A549 (cell line): ENCODE data around the gene ABCF3. TPM values are rescaled to one million over a fixed set of nuclear protein-coding genes. Genes with fewer than 3 reads are reported as not detected.

ENCODE experiments used
- ATAC-seq, 2 experiments: fragments of 200-7000 bp in 1 of 2; fragments of >200 bp in 1 of 2; cut with Nextera tagmentation in 1 of 2; cut with Tn5 transposase in 1 of 2; 3 replicates each; pipeline versions ENCODE4 v1.8.0 to v1.9.1; 2018 to 2020; ENCODE audit warnings: mild to moderate bottlenecking in 1 of 2, moderate library complexity in 1 of 2
- CTCF ChIA-PET: fragments of 300-600 bp; sonication (Branson Sonifier 250); formaldehyde crosslinking; extraction: SDS; loops from one replicate; lab custom pipeline; 2021; ENCODE audit warnings: antibody characterized with exemption, inconsistent platforms; lab: Yijun Ruan, JAX
- POLR2A ChIA-PET: fragments of 350-600 bp; formaldehyde crosslinking; extraction: SDS; loops from one replicate; lab custom pipeline; 2021; ENCODE audit warnings: antibody characterized with exemption, inconsistent platforms; lab: Yijun Ruan, JAX
- DNase-seq, 2 experiments: peaks; one replicate each; pipeline versions ENCODE4 v3.0.0 to v3.0.0-alpha.2; 2011 to 2016; ENCODE audit warnings: low read depth in 1 of 2, low spot score in 1 of 2
- FAIRE-seq: peaks from 2 replicates; lab custom pipeline; 2011; peaks lifted over from hg19 to GRCh38; lab: Jason Lieb, UNC
- H3K27ac ChIP-seq, 2 experiments: fragments of >200 bp; sonication (Bioruptor Twin); formaldehyde crosslinking; 3 replicates each; pipeline ENCODE4 v1.5.1; 2016 to 2017
- H3K4me1 ChIP-seq: fragments of >200 bp; sonication (Bioruptor Twin); formaldehyde crosslinking; 3 replicates; pipeline ENCODE4 v1.6.1; 2016
- H3K4me2 ChIP-seq: fragments of >200 bp; sonication (Bioruptor Twin); formaldehyde crosslinking; 3 replicates; pipeline ENCODE4 v1.6.1; 2016
- H3K4me3 ChIP-seq: fragments of >200 bp; sonication (Bioruptor Twin); formaldehyde crosslinking; 3 replicates; pipeline ENCODE4 v1.5.1; 2016
- H3K9me3 ChIP-seq: fragments of >200 bp; sonication (Bioruptor Twin); formaldehyde crosslinking; 3 replicates; pipeline ENCODE4 v1.6.1; 2016
- CBX2 ChIP-seq: fragments of 200-600 bp; sonication (generic); IDR thresholded peaks from 2 replicates; pipeline ENCODE4 v1.6.1; 2016; ENCODE audit warnings: low read depth, mild to moderate bottlenecking, borderline replicate concordance
- CEBPB ChIP-seq, 2 experiments: fragments of >200 bp in 1 of 2; sonication (Bioruptor Twin) in 1 of 2; formaldehyde crosslinking in 1 of 2; IDR thresholded peaks; 2 replicates each; pipeline ENCODE4 v1.6.1; 2012 to 2016
- CHD2 ChIP-seq: fragments of 150-350 bp; IDR thresholded peaks from 2 replicates; pipeline ENCODE4 v1.6.1; 2014; ENCODE audit warnings: low read length; ENCODE audit not compliant: partially characterized antibody
- EHF ChIP-seq: fragments of 250-450 bp; sonication (Bioruptor Pico); IDR thresholded peaks from 2 replicates; pipeline ENCODE4 v1.5.0; 2020; ENCODE audit warnings: mild to moderate bottlenecking
- EHMT2 ChIP-seq: fragments of 200-600 bp; sonication (generic); IDR thresholded peaks from 2 replicates; pipeline ENCODE4 v1.6.1; 2016; ENCODE audit warnings: antibody characterized with exemption, low read depth, mild to moderate bottlenecking, moderate library complexity
- EP300 ChIP-seq, 2 experiments: fragments of >200 bp; sonication (Bioruptor Twin); formaldehyde crosslinking; IDR thresholded peaks; 2 replicates in 1 of 2; 3 replicates in 1 of 2; pipeline ENCODE4 v1.6.1; 2016 to 2017
- HOXA7 ChIP-seq: fragments of 250-450 bp; sonication (Bioruptor Pico); IDR thresholded peaks from 2 replicates; pipeline ENCODE4 v1.5.0; 2020; ENCODE audit warnings: mild to moderate bottlenecking, moderate library complexity
- JUN ChIP-seq, 2 experiments: fragments of >200 bp; sonication (Bioruptor Twin); formaldehyde crosslinking; IDR thresholded peaks; 2 replicates in 1 of 2; 3 replicates in 1 of 2; pipeline ENCODE4 v1.6.1; 2016 to 2017
- JUNB ChIP-seq: fragments of >200 bp; sonication (Bioruptor Twin); formaldehyde crosslinking; IDR thresholded peaks from 2 replicates; pipeline ENCODE4 v1.6.1; 2016
- KDM5A ChIP-seq: fragments of 200-600 bp; sonication (generic); IDR thresholded peaks from 2 replicates; pipeline ENCODE4 v1.6.1; 2016; ENCODE audit warnings: antibody characterized with exemption, mild to moderate bottlenecking
- MAFK ChIP-seq: fragments of 450-650 bp; IDR thresholded peaks from 2 replicates; pipeline ENCODE4 v1.6.1; 2014; ENCODE audit not compliant: partially characterized antibody
- MAX ChIP-seq: IDR thresholded peaks from 2 replicates; pipeline ENCODE4 v1.6.1; 2012
- NR3C1 ChIP-seq: fragments of >200 bp; sonication (Bioruptor Twin); formaldehyde crosslinking; IDR thresholded peaks from 3 replicates; pipeline ENCODE4 v1.6.1; 2017
- PBX3 ChIP-seq: IDR thresholded peaks from 2 replicates; pipeline ENCODE4 v1.6.1; 2012
- POLR2A ChIP-seq: IDR thresholded peaks from 2 replicates; pipeline ENCODE4 v1.6.1; 2012; ENCODE audit warnings: mild to moderate bottlenecking, low read length
- POLR2AphosphoS2 ChIP-seq: conservative IDR thresholded peaks from 2 replicates; pipeline ENCODE4 v1.6.1; 2012; ENCODE audit warnings: low read length, improper control_type of control experiment, inconsistent platforms
- RFX5 ChIP-seq: fragments of 450-650 bp; IDR thresholded peaks from 2 replicates; pipeline ENCODE4 v1.7.1; 2014; ENCODE audit warnings: antibody characterized with exemption, mild to moderate bottlenecking, moderate library complexity
- RNF2 ChIP-seq: fragments of 200-600 bp; sonication (generic); IDR thresholded peaks from 2 replicates; pipeline ENCODE4 v1.6.1; 2016; ENCODE audit warnings: low read depth, mild to moderate bottlenecking, antibody characterized with exemption, moderate library complexity, borderline replicate concordance
- SREBF2 ChIP-seq: fragments of 450-650 bp; IDR thresholded peaks from 2 replicates; pipeline ENCODE4 v1.6.1; 2014; ENCODE audit warnings: mild to moderate bottlenecking, moderate library complexity
- TP53 ChIP-seq: fragments of 250-450 bp; sonication (Bioruptor Pico); IDR thresholded peaks from 2 replicates; pipeline ENCODE4 v1.5.0; 2021; ENCODE audit warnings: mild to moderate bottlenecking, moderate library complexity
- ZC3H11A ChIP-seq: fragments of 450-650 bp; IDR thresholded peaks from 2 replicates; pipeline ENCODE4 v1.6.1; 2014; ENCODE audit warnings: antibody characterized with exemption, mild to moderate bottlenecking
- WGBS: methylation state at CpG from one replicate; pipeline ENCODE4 v1.1.6; 2017; ENCODE audit errors: missing lambda C conversion rate; 5-methylcytosine and 5-hydroxymethylcytosine counted together
- polyA plus RNA-seq, 4 experiments: library from polyadenylated mRNA; depleted of rRNA in 3 of 4; stranded (reverse); fragments of >200 nt; fragmentation: RNase III in 1 of 4; extraction: RNeasy Plus Mini Kit Qiagen cat#74134 plus additional on column Dnase treatment in 1 of 4; gene quantifications; 2 replicates in 3 of 4; 3 replicates in 1 of 4; pipeline ENCODE4 v1.2.3, GENCODE V29; 2011 to 2017
- TF ChIP-seq, protein P1 (sequence below): fragments of 450-650 bp; IDR thresholded peaks from 2 replicates; pipeline ENCODE4 v1.6.1; 2014; ENCODE audit warnings: antibody characterized with exemption
- TF ChIP-seq, protein P2 (sequence below): fragments of >200 bp; sonication (Bioruptor Twin); formaldehyde crosslinking; IDR thresholded peaks from 2 replicates; pipeline ENCODE4 v1.6.1; 2016

ABCF3 gene
- polyA plus RNA-seq, 2 of the 4 experiments (the other 2 are of a cell fraction) = 35.3 to 46.6 TPM

DNA sequence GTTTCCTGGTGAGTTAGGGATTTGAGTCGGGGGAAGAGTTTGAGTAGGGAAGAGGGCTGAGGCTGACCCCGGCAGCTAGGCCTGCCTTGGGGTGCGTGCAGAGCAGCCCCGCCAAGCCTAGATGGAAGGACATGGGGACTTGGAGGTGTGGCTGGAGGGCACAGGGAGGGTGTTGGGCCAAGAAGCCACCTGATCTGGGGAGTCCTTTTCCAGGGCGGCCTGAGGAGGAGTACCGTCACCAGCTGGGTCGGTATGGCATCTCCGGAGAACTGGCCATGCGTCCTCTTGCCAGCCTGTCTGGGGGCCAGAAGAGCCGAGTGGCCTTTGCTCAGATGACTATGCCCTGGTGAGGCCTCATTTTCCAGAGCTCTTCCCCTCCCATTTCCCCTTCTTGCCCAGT, 6.9 kb downstream of the ABCF3 start (continued):
- no peak for TF ChIP-seq NR3C1

DNA sequence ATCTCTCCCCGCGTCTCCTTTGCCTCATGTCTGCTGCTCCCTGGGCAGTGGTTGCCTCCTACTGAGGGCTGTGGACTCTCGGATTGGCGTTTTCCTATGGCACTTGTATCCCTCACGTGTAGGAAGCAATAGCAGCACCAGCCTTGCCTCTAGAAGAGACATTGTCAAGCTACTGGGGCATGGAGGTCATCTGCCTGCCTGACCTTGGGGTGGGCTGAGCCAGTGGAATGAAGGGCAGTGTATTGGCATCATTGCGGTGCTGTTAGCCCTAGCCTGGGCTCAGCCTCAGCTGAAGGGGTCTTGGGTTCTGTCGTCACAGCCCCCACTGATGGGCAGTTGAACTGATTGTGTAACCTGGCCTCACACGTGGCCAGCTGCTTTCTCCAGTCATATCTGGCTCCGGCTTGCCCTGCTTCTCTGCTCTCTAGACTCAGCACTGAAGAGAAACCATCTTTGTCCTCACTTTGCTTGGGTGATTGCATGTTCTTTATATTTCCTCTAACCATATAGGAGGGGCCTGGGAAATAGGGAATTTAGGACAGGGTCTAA, 8.1 kb downstream of the ABCF3 start:
- FAIRE-seq (no peak), ATAC-seq (no peak), DNase-seq (no peak)
- no peaks in the 10 kb centered on the region for H3K4me1 ChIP-seq
- no peaks in the 10 kb centered on the region for H3K9me3 ChIP-seq
- H3K27ac ChIP-seq = no peak overlapping the region
- POLR2A ChIA-PET = interaction anchor here (0.7 kb wide), 1 partner anchor 112 kb away, joined by 3 read pairs; no protein-coding TSS in a partner anchor
- WGBS = 97% methylated on average over 5 of the region's 9 CpGs
- CTCF ChIA-PET = no interaction called here
- H3K4me2 ChIP-seq = no peak overlapping the region
- no peak for TF ChIP-seq HOXA7 (CRISPR knock-in tag)
- no peak for TF ChIP-seq JUN (IDR thresholded peaks at IDR 0.05)
- TF ChIP-seq EHMT2 = no peak
- no peak for TF ChIP-seq ZC3H11A
- no peak for TF ChIP-seq POLR2A
- TF ChIP-seq JUNB = no peak
- TF ChIP-seq, protein P1, sequence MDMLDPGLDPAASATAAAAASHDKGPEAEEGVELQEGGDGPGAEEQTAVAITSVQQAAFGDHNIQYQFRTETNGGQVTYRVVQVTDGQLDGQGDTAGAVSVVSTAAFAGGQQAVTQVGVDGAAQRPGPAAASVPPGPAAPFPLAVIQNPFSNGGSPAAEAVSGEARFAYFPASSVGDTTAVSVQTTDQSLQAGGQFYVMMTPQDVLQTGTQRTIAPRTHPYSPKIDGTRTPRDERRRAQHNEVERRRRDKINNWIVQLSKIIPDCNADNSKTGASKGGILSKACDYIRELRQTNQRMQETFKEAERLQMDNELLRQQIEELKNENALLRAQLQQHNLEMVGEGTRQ = no peak
- no peak for TF ChIP-seq PBX3
- no peak for TF ChIP-seq RNF2
- no peak for TF ChIP-seq RFX5
- H3K4me3 ChIP-seq = no peak overlapping the region

DNA sequence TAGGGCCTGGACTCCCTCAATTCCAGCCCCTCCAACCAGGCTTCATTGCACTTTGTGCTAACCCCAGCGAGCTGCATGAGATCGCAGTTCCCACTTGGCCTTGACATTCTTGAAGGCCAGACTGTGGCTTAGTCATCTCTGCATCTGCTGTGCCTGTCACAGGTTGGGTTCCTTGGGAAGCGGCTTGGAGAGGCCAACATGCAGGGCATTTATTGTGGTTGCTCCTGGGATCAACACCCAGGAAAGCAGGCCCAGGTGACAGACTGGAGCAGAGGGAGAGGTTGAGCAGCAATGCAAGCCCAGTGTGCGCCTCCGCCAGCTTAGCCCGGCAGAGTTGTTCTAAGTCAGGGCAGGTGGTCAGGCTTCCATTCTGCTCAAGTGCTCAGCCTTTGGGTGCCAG, 10.5 kb downstream of the ABCF3 start:
- CTCF ChIA-PET = interaction anchor here (0.6 to 3.6 kb wide), 3 partner anchors 9 to 41 kb away, joined by 3 to 16 read pairs (median 3); no protein-coding TSS in a partner anchor
- ATAC-seq = no peak
- POLR2A ChIA-PET = no interaction called here

DNA sequence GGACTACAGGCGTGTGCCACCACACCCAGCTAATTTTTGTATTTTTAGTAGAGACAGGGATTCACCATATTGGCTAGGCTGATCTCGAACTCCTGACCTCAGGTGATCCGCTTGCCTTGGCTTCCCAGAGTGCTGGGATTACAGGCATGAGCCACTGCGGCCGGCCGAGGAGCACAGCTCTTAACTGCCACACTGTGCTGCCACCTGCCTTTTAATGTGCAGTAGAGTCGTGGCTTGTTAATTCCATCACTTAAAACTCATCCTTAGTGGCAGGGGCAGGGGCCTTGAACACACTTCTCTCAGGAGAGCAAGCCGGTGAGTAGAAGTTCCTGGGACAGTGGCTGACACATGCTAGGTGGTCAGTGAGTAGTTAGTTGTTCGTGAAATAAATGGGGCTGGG, 12.5 kb downstream of the ABCF3 start:
- POLR2A ChIA-PET = no interaction called here
- no peaks in the 10 kb centered on the region for H3K4me1 ChIP-seq
- no peak for FAIRE-seq
- H3K4me3 ChIP-seq = no peak overlapping the region
- 84% methylated on average over 7 of the region's 9 CpGs for WGBS
- TF ChIP-seq EP300 (IDR thresholded peaks at IDR 0.05) = no peak
- TF ChIP-seq CEBPB (IDR thresholded peaks at IDR 0.05) = no peak
- no peak for TF ChIP-seq TP53
- no peak for TF ChIP-seq MAX
- no peak for TF ChIP-seq HOXA7 (CRISPR knock-in tag)
- no peak for TF ChIP-seq JUNB
- no peak for TF ChIP-seq KDM5A
- TF ChIP-seq POLR2AphosphoS2 = no peak
- TF ChIP-seq PBX3 = no peak
- no peak for TF ChIP-seq CHD2
- no peak for TF ChIP-seq ZC3H11A
- TF ChIP-seq, all 56 proteins: peak for 0
- CTCF ChIA-PET = interaction anchor here (0.6 to 2.1 kb wide), 2 partner anchors 30 to 63 kb away, joined by 3 to 4 read pairs; no protein-coding TSS in a partner anchor
- no peak for ATAC-seq
- Histone ChIP-seq H3K4me2 (no peak overlapping the region), H3K9me3 (no peaks in the 10 kb centered on the region), H3K27ac (no peak overlapping the region)
- no peak for DNase-seq

More for the DNA sequence above, 10.5 kb downstream of the ABCF3 start:
- Histone ChIP-seq H3K4me3 (no peak overlapping the region), H3K27ac (no peak overlapping the region), H3K4me2 (no peak overlapping the region), H3K9me3 (no peaks in the 10 kb centered on the region), H3K4me1 (no peaks in the 10 kb centered on the region)
- WGBS = 97% methylated on average over 4 of the region's 6 CpGs
- TF ChIP-seq SREBF2 (no peak), ZC3H11A (no peak), MAFK (no peak), EP300 (IDR thresholded peaks at IDR 0.05) (no peak), CBX2 (no peak), TP53 (no peak), EHF (CRISPR knock-in tag) (no peak), RNF2 (no peak)
- TF ChIP-seq, protein P2, sequence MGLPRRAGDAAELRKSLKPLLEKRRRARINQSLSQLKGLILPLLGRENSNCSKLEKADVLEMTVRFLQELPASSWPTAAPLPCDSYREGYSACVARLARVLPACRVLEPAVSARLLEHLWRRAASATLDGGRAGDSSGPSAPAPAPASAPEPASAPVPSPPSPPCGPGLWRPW = no peak
- FAIRE-seq (no peak), DNase-seq (no peak)
